GM19240 (cell line): ENCODE results near the gene PUM1.
"Not testable (repeated sequence)": the region's sequence is repeated elsewhere in the genome, so short reads cannot be mapped to it uniquely, and the experiment has no call there.

Experiments used
- DNase-seq: peaks from one replicate; pipeline ENCODE4 v3.0.0; 2011; ENCODE audit warnings: low spot score; ENCODE audit not compliant: insufficient read length

The PUM1 gene

GRCh38 chr1:31063631-31064030 is 1.9 kb downstream of the PUM1 start:
- DNase-seq = no peak

- DNase-seq = no peak
Observed at GRCh38 chr1:31062867-31063380, 2.6 kb downstream of the PUM1 start.

- DNase-seq = not testable (repeated sequence)
Observed at GRCh38 chr1:31062162-31062866, 3.2 kb downstream of the PUM1 start.

- no peak for DNase-seq
Observed at GRCh38 chr1:31058012-31058411, 7.5 kb downstream of the PUM1 start.

- no peak for DNase-seq
Observed at GRCh38 chr1:31055953-31056352, 9.6 kb downstream of the PUM1 start.

GRCh38 chr1:31055501-31055900 is 10.0 kb downstream of the PUM1 start:
- no peak for DNase-seq

GRCh38 chr1:31054958-31055481 is 10.5 kb downstream of the PUM1 start:
- no peak for DNase-seq

- DNase-seq = no peak
Observed at GRCh38 chr1:31054349-31054748, 11.2 kb downstream of the PUM1 start.

- not testable (repeated sequence) for DNase-seq
Observed at GRCh38 chr1:31052613-31053012, 12.9 kb downstream of the PUM1 start.

- DNase-seq = no peak
Observed at GRCh38 chr1:31051611-31052010, 13.9 kb downstream of the PUM1 start.

- DNase-seq = not testable (repeated sequence)
Observed at GRCh38 chr1:31047507-31047906, 18.0 kb downstream of the PUM1 start.

- DNase-seq = no peak
Observed at GRCh38 chr1:31043631-31044030, 21.9 kb downstream of the PUM1 start.

- DNase-seq = no peak
Observed at GRCh38 chr1:31042656-31043055, 22.9 kb downstream of the PUM1 start.

GRCh38 chr1:31041529-31041928 is 24.0 kb downstream of the PUM1 start:
- no peak for DNase-seq

GRCh38 chr1:31040038-31040437 is 25.5 kb downstream of the PUM1 start:
- no peak for DNase-seq

- not testable (repeated sequence) for DNase-seq
Observed at GRCh38 chr1:31038935-31039334, 26.6 kb downstream of the PUM1 start.

GRCh38 chr1:31038360-31038759 is 27.2 kb downstream of the PUM1 start:
- no peak for DNase-seq

- DNase-seq = no peak
Observed at GRCh38 chr1:31036749-31037500, 28.6 kb downstream of the PUM1 start.

- DNase-seq = no peak
Observed at GRCh38 chr1:31033598-31033997, 31.9 kb downstream of the PUM1 start.

- DNase-seq = no peak
Observed at GRCh38 chr1:31032266-31032665, 33.3 kb downstream of the PUM1 start.

- DNase-seq = no peak
Observed at GRCh38 chr1:31031330-31032143, 34.0 kb downstream of the PUM1 start.

GRCh38 chr1:31029026-31029425 is 36.5 kb downstream of the PUM1 start:
- no peak for DNase-seq
